Upper lobe of right lung (tissue), 1 donor: ENCODE measurements around the gene LHFPL6. TPM values are rescaled to one million over a fixed set of nuclear protein-coding genes. Genes with fewer than 3 reads are reported as not detected.

Experiments
- ATAC-seq: fragments of 200-7000 bp; cut with Tn5 transposase; one replicate; pipeline ENCODE4 v1.9.1; 2020; ENCODE audit warnings: mild to moderate bottlenecking, moderate library complexity
- DNase-seq: peaks from one replicate; pipeline ENCODE4 v3.0.0-alpha.2; 2020
- H3K27ac ChIP-seq: fragments of 200-600 bp; one replicate; pipeline ENCODE4 v1.8.0; 2022
- H3K27me3 ChIP-seq: fragments of 200-600 bp; one replicate; pipeline ENCODE4 v1.8.0; 2022; ENCODE audit warnings: mild to moderate bottlenecking
- H3K36me3 ChIP-seq: fragments of 200-600 bp; one replicate; pipeline ENCODE4 v1.8.0; 2022
- H3K4me1 ChIP-seq: fragments of 200-600 bp; one replicate; pipeline ENCODE4 v1.8.0; 2022
- H3K4me3 ChIP-seq: fragments of 200-600 bp; one replicate; pipeline ENCODE4 v1.8.0; 2022; ENCODE audit warnings: mild to moderate bottlenecking
- H3K9me3 ChIP-seq: fragments of 200-600 bp; one replicate; pipeline ENCODE4 v1.8.0; 2022
- intact Hi-C: fragments of 100-400 bp; cut with DNase I; formaldehyde crosslinking; loops from one replicate; pipeline ENCODE4 v1.11.0; 2022
- total RNA-seq: library from RNA; stranded (reverse); fragmentation: NEBNext Ultra II Directional; extraction: Animal tissue kit (Norgen Biotek cat#: 25700); gene quantifications from one replicate; pipeline ENCODE4 v1.2.1, GENCODE V29; 2021
- TF ChIP-seq, protein P1 (sequence below): fragments of 200-600 bp; IDR thresholded peaks from one replicate; pipeline ENCODE4 v1.8.0; 2022; ENCODE audit warnings: antibody characterized with exemption
- donor health status: DM: no; HTN: yes; CAD: no; lungs with severe emphysema.

LHFPL6 gene
- total RNA-seq, 1 donor from 2014 or later = 80.0 TPM

- H3K27me3 ChIP-seq = no peaks in the 10 kb centered on the region
- TF ChIP-seq, protein P1, sequence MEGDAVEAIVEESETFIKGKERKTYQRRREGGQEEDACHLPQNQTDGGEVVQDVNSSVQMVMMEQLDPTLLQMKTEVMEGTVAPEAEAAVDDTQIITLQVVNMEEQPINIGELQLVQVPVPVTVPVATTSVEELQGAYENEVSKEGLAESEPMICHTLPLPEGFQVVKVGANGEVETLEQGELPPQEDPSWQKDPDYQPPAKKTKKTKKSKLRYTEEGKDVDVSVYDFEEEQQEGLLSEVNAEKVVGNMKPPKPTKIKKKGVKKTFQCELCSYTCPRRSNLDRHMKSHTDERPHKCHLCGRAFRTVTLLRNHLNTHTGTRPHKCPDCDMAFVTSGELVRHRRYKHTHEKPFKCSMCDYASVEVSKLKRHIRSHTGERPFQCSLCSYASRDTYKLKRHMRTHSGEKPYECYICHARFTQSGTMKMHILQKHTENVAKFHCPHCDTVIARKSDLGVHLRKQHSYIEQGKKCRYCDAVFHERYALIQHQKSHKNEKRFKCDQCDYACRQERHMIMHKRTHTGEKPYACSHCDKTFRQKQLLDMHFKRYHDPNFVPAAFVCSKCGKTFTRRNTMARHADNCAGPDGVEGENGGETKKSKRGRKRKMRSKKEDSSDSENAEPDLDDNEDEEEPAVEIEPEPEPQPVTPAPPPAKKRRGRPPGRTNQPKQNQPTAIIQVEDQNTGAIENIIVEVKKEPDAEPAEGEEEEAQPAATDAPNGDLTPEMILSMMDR = no peak
- H3K9me3 ChIP-seq = no peaks in the 10 kb centered on the region
- H3K27ac ChIP-seq = no peak overlapping the region
- intact Hi-C loops = no loop called here
- no peaks in the 10 kb centered on the region for H3K36me3 ChIP-seq
- ATAC-seq (no peak), DNase-seq (no peak)
- peaks cover under 1% of the 10 kb centered on the region for H3K4me1 ChIP-seq
- no peak overlapping the region for H3K4me3 ChIP-seq
Measured at GRCh38 chr13:39311619-39312018, 291.4 kb downstream of the LHFPL6 start.

GRCh38 chr13:39310961-39311360 lies 292.0 kb downstream of the LHFPL6 start:
- Histone ChIP-seq H3K4me1 (no peaks in the 10 kb centered on the region), H3K4me3 (no peak overlapping the region), H3K9me3 (no peaks in the 10 kb centered on the region), H3K36me3 (no peaks in the 10 kb centered on the region), H3K27ac (no peak overlapping the region), H3K27me3 (no peaks in the 10 kb centered on the region)
- ATAC-seq = no peak
- TF ChIP-seq, protein P1 = no peak
- DNase-seq = no peak
- intact Hi-C loops = no loop called here

GRCh38 chr13:39306639-39307589 lies 296.1 kb downstream of the LHFPL6 start:
- Histone ChIP-seq H3K27ac (no peak overlapping the region), H3K36me3 (no peaks in the 10 kb centered on the region), H3K4me1 (no peaks in the 10 kb centered on the region), H3K27me3 (no peaks in the 10 kb centered on the region), H3K9me3 (no peaks in the 10 kb centered on the region), H3K4me3 (no peak overlapping the region)
- ATAC-seq (no peak), DNase-seq (no peak)
- TF ChIP-seq, protein P1 = no peak
- intact Hi-C loops = no loop called here

DNA sequence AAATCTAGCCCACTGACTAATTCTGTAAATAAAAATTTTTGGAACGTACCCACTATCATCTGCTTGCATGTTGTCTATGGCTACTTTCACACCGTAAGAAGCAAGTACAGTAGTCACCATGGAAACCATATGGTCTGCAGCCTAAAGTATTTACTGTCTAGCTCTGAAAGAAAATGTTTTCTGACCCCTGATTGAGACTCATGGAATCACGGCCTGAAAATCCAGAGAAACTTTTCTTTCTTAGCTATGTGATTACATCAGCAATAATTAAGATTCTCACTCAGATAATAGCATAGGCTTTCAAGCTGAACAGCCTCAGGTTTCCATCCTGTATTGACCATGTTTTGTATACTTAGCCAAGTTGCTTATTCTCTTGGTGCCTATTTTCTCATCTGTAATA lies 300.2 kb downstream of the LHFPL6 start:
- intact Hi-C loops = no loop called here
- TF ChIP-seq, protein P1 = no peak
- no peaks in the 10 kb centered on the region for H3K27me3 ChIP-seq
- no peaks in the 10 kb centered on the region for H3K4me1 ChIP-seq
- ATAC-seq (no peak), DNase-seq (no peak)
- H3K36me3 ChIP-seq = no peaks in the 10 kb centered on the region
- H3K9me3 ChIP-seq = no peaks in the 10 kb centered on the region
- H3K27ac ChIP-seq = no peak overlapping the region
- no peak overlapping the region for H3K4me3 ChIP-seq

- Histone ChIP-seq H3K36me3 (no peaks in the 10 kb centered on the region), H3K27me3 (no peaks in the 10 kb centered on the region), H3K4me3 (no peak overlapping the region), H3K27ac (no peak overlapping the region), H3K4me1 (no peaks in the 10 kb centered on the region), H3K9me3 (no peaks in the 10 kb centered on the region)
- ATAC-seq (no peak), DNase-seq (no peak)
- intact Hi-C loops = no loop called here
- TF ChIP-seq, protein P1 = no peak
Measured at GRCh38 chr13:39298951-39299350, 304.0 kb downstream of the LHFPL6 start.
